Panc1 (cell line): ENCODE data around the gene ASAP2. TPM values are rescaled to one million over a fixed set of nuclear protein-coding genes. Genes with fewer than 3 reads are reported as not detected.

Experiments used
- ATAC-seq: fragments of 200-7000 bp; cut with Tn5 transposase; 2 replicates; pipeline ENCODE4 v1.9.1; 2020; ENCODE audit warnings: mild to moderate bottlenecking, moderate library complexity
- BruUV-seq: library from RNA; stranded (reverse); fragments of 400-500 nt; replicated peaks from 2 replicates; lab custom pipeline; 2021; lab: Mats Ljungman, UMichigan
- CTCF ChIA-PET: fragments of 300-600 bp; sonication (Branson Sonifier 250); formaldehyde crosslinking; loops from one replicate; lab custom pipeline; 2022; ENCODE audit warnings: antibody characterized with exemption; lab: Charles Lee
- POLR2A ChIA-PET: fragments of 300-600 bp; sonication (Branson Sonifier 250); formaldehyde crosslinking; loops from one replicate; lab custom pipeline; 2022; ENCODE audit warnings: antibody characterized with exemption; lab: Charles Lee
- DNase-seq: peaks from one replicate; pipeline ENCODE4 v3.0.0-alpha.2; 2010; ENCODE audit warnings: low read depth, low spot score
- H3K27ac ChIP-seq: 2 replicates; pipeline ENCODE4 v1.5.1; 2011; ENCODE audit warnings: mild to moderate bottlenecking, low read length, inconsistent platforms
- H3K27me3 ChIP-seq: fragments of 200-500 bp; sonication (Bioruptor generic); 2 replicates; pipeline ENCODE4 v1.6.0; 2014; ENCODE audit warnings: low read length, inconsistent platforms; ENCODE audit not compliant: control insufficient read depth, insufficient read depth
- H3K36me3 ChIP-seq: fragments of 200-500 bp; sonication (Bioruptor generic); 2 replicates; pipeline ENCODE4 v1.5.1; 2014; ENCODE audit warnings: inconsistent platforms, mild to moderate bottlenecking, low read length, moderate library complexity; ENCODE audit not compliant: control insufficient read depth, insufficient read depth
- H3K4me1 ChIP-seq: 2 replicates; pipeline ENCODE4 v1.5.1; 2011; ENCODE audit warnings: inconsistent platforms, mild to moderate bottlenecking, low read length, moderate library complexity; ENCODE audit not compliant: control insufficient read depth, insufficient read depth
- H3K4me3 ChIP-seq, 2 experiments: 2 replicates each; pipeline ENCODE4 v1.5.1; 2011 to 2012; ENCODE audit warnings: low read depth in 2 of 2, low read length in 2 of 2, mild to moderate bottlenecking in 2 of 2, inconsistent platforms in 1 of 2, moderate library complexity in 1 of 2
- H3K9me3 ChIP-seq: fragments of 200-500 bp; sonication (Bioruptor generic); 2 replicates; pipeline ENCODE4 v1.5.1; 2014; ENCODE audit warnings: low read depth, mild to moderate bottlenecking, inconsistent platforms, low read length, moderate library complexity; ENCODE audit not compliant: control insufficient read depth, insufficient read depth
- CTCF ChIP-seq: fragments of 450-650 bp; IDR thresholded peaks from 2 replicates; pipeline ENCODE4 v1.5.1; 2017; ENCODE audit warnings: mild to moderate bottlenecking
- POLR2AphosphoS5 ChIP-seq: IDR thresholded peaks from 2 replicates; pipeline ENCODE4 v1.6.1; 2012; ENCODE audit warnings: mild to moderate bottlenecking, low read depth, low read length, moderate library complexity
- REST ChIP-seq, 2 experiments: IDR thresholded peaks; 2 replicates each; pipeline ENCODE4 v1.6.1; 2011 to 2012; ENCODE audit warnings: low read depth in 2 of 2, control low read depth in 1 of 2, low read length in 1 of 2, mild to moderate bottlenecking in 1 of 2, moderate library complexity in 1 of 2; ENCODE audit not compliant: insufficient read depth in 1 of 2
- SIN3A ChIP-seq: IDR thresholded peaks from 2 replicates; pipeline ENCODE4 v1.6.1; 2012; ENCODE audit warnings: low read depth, mild to moderate bottlenecking, low read length, moderate library complexity, borderline replicate concordance; ENCODE audit not compliant: insufficient read depth
- TCF7L2 ChIP-seq: IDR thresholded peaks from 2 replicates; pipeline ENCODE4 v1.6.1; 2011; ENCODE audit warnings: mild to moderate bottlenecking, low read depth, low read length, inconsistent platforms
- in situ Hi-C: cut with HindIII; loops from 2 replicates; pipeline ENCODE4 v1.10.0; 2016; ENCODE audit warnings: low sequenced_read_pairs, low pct_unique_long_range_greater_than_20kb
- intact Hi-C: fragments of 100-400 bp; cut with micrococcal nuclease; formaldehyde crosslinking; loops from one replicate; pipeline ENCODE4 v1.10.0; 2022; ENCODE audit not compliant: unreplicated experiment
- total RNA-seq: library from RNA; stranded (reverse); gene quantifications from one replicate; pipeline ENCODE4 v1.2.1, GENCODE V29; 2021; ENCODE audit not compliant: unreplicated experiment

ASAP2 gene
- total RNA-seq, 1 experiment from 2014 or later = 107 TPM

- TF ChIP-seq SIN3A (no peak), CTCF (no peak), REST (IDR thresholded peaks at IDR 0.05; ENCODE audit: insufficient read depth in 1 of 2, low read depth in 2 of 2, low read length in 1 of 2) (no peak), TCF7L2 (no peak), POLR2AphosphoS5 (no peak)
- intact Hi-C loops = no loop called here
- BruUV-seq = no TSS peak
- ChIA-PET POLR2A (interaction anchor here (0.6 kb wide), 2 partner anchors 10 to 1124 kb away, joined by 5 to 9 read pairs; no protein-coding TSS in a partner anchor), CTCF (interaction anchor here (0.6 to 1.3 kb wide), 4 partner anchors 9 to 339 kb away, joined by 3 to 7 read pairs (median 4); no protein-coding TSS in a partner anchor)
- peaks cover 80% of the 10 kb centered on the region for H3K4me1 ChIP-seq
- no peaks in the 10 kb centered on the region for H3K27me3 ChIP-seq
- ATAC-seq (no peak), DNase-seq (no peak)
- no peaks in the 10 kb centered on the region for H3K9me3 ChIP-seq
- in situ Hi-C loops = no loop called here
- no peak overlapping the region for H3K4me3 ChIP-seq
- H3K36me3 ChIP-seq = no peaks in the 10 kb centered on the region
- H3K27ac ChIP-seq = peak overlapping the region; percentile 46
These were observed 11.5 kb downstream of the ASAP2 start for GRCh38 chr2:9217838-9218770.

DNA sequence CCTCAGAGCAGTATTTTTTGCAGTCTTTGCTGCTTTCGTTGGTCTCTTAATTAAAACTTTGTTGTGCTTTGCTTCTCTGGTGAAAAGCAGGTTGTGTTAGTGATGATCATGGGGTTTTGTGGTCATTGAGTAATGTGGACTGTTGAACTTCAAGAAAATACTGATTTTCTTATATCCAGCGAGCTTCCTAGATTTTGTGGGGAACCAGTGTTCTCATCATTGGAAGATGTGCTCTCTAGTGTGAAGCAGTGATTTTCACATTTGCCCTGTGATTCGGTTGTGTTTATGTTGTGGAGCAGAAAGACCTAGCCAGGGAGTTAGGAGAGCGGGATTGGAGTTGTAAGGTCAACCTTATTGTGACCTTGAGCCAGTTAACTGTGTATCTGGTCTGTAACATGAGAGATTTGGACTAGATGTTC lies 12.4 kb downstream of the ASAP2 start:
- ChIA-PET POLR2A (interaction anchor here (0.5 kb wide), 1 partner anchor 21 kb away, joined by 3 read pairs; no protein-coding TSS in a partner anchor), CTCF (no interaction called here)
- DNase-seq (no peak), ATAC-seq (no peak)
- Histone ChIP-seq H3K4me3 (no peak overlapping the region), H3K27ac (peak overlapping the region; percentile 46), H3K9me3 (no peaks in the 10 kb centered on the region), H3K36me3 (no peaks in the 10 kb centered on the region), H3K4me1 (peaks cover 80% of the 10 kb centered on the region), H3K27me3 (no peaks in the 10 kb centered on the region)
- in situ Hi-C loops (no loop called here), intact Hi-C loops (no loop called here)
- no TSS peak for BruUV-seq
- TF ChIP-seq REST (IDR thresholded peaks at IDR 0.05; ENCODE audit: insufficient read depth in 1 of 2, low read depth in 2 of 2, low read length in 1 of 2) (no peak), CTCF (no peak), SIN3A (no peak), TCF7L2 (no peak), POLR2AphosphoS5 (no peak)
